Fibroblast of mammary gland (primary cell): ENCODE measurements around the gene BRD9.
"Not testable (repeated sequence)": the region's sequence is repeated elsewhere in the genome, so short reads cannot be mapped to it uniquely, and the experiment has no call there.

Source experiments
- DNase-seq: peaks from one replicate; pipeline ENCODE4 v3.0.0-alpha.2; 2010; ENCODE audit warnings: low read depth
- H3K4me3 ChIP-seq: 2 replicates; pipeline ENCODE4 v1.5.1; 2011; ENCODE audit warnings: low read depth, mild to moderate bottlenecking, low read length, moderate library complexity; ENCODE audit not compliant: control insufficient read depth
- TF ChIP-seq, protein P1 (sequence below): conservative IDR thresholded peaks from 2 replicates; pipeline ENCODE4 v1.5.1; 2011; ENCODE audit warnings: low read depth, low read length, inconsistent platforms; ENCODE audit not compliant: control insufficient read depth, insufficient read depth

Gene BRD9

DNA sequence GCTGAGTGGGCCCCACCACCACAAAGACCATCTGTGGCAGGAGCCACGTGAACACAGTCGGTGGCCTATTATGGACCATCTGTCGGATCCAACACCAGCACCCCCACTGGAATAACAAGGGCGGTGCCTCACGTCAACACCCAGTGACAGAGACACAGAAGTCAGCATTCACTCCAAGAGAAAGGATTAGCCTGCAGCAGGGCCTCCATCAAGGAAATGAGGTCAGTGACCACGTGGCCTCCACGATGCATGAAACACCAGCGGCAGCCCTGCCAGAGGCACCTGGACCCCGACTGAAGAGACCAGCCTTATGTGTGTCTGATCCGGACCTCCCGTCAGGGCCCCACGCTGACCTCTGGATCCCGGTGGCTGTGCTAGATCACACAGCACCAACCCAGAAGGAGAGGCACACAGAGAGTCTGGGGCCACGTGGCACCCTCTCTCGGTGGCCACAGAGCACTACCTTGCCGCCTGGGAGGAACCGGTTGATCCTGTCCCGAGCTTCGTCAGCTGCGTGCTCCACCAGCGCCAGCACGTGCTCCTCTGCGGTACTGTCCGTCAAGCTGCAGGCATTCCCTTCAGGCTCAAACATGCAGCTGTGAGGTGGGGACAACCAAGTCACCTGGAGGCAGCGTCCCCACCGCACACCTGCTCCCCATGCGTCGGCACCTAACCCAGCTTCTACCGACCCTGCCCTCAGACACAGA, 9.0 kb downstream of the BRD9 start:
- TF ChIP-seq, protein P1, sequence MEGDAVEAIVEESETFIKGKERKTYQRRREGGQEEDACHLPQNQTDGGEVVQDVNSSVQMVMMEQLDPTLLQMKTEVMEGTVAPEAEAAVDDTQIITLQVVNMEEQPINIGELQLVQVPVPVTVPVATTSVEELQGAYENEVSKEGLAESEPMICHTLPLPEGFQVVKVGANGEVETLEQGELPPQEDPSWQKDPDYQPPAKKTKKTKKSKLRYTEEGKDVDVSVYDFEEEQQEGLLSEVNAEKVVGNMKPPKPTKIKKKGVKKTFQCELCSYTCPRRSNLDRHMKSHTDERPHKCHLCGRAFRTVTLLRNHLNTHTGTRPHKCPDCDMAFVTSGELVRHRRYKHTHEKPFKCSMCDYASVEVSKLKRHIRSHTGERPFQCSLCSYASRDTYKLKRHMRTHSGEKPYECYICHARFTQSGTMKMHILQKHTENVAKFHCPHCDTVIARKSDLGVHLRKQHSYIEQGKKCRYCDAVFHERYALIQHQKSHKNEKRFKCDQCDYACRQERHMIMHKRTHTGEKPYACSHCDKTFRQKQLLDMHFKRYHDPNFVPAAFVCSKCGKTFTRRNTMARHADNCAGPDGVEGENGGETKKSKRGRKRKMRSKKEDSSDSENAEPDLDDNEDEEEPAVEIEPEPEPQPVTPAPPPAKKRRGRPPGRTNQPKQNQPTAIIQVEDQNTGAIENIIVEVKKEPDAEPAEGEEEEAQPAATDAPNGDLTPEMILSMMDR = no peak
- no peak for DNase-seq
- no peak overlapping the region for H3K4me3 ChIP-seq

DNA sequence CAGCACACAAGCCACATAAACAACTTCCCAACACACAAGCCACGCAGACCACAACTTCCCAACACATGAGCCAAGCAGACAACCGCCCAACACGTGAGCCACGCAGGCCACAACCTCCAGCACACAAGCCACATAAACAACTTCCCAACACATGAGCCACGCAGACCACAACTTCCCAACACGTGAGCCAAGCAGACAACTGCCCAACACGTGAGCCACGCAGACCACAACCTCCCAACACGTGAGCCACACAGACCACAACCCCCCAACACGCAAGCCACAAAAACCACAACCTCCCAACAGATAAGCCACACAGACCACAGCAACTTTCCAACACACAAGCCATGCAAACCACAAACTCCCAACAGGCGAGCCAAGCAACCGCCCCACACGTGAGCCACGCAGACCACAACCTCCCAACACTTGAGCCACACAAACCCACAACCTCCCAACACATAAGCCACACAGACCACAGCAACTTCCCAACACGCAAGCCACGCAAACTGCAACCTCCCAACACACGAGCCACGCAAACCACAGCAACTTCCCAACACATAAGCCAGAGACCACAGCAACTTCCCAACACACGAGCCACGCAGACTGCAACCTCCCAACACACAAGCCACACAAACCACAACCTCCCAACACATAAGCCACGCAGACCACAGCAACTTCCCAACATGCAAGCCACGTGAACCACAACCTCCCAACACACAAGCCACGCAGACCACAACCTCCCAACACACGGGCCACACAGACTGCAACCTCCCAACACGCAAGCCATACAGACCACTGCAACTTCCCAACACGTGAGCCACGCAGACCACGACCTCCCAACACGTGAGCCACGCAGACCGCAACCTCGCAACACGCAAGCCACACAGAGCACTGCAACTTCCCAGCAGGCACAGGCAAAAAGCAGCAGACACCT, 10.1 kb downstream of the BRD9 start:
- TF ChIP-seq, protein P1 = no peak
- DNase-seq = no peak
- no peak overlapping the region for H3K4me3 ChIP-seq

DNA sequence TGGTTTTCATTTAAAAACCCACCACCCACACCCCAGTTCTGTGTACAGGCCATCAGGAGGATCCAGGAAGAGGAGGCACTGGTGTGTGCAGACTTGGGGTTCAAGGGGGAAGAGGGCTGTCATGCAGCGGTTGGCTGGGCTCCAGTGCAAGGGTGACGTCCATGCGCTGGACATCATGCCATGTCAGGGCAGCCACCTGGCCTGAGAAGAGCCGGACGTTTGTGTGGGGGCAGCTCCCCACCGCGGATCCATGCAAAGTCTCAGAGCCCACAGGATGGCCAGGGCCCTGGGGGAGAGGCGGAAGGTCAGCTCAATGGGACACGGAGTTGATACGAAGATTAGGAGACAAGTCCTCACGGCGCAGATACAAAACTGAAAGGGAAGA, 11.1 kb downstream of the BRD9 start:
- DNase-seq = no peak
- TF ChIP-seq, protein P1 = no peak
- no peak overlapping the region for H3K4me3 ChIP-seq

DNA sequence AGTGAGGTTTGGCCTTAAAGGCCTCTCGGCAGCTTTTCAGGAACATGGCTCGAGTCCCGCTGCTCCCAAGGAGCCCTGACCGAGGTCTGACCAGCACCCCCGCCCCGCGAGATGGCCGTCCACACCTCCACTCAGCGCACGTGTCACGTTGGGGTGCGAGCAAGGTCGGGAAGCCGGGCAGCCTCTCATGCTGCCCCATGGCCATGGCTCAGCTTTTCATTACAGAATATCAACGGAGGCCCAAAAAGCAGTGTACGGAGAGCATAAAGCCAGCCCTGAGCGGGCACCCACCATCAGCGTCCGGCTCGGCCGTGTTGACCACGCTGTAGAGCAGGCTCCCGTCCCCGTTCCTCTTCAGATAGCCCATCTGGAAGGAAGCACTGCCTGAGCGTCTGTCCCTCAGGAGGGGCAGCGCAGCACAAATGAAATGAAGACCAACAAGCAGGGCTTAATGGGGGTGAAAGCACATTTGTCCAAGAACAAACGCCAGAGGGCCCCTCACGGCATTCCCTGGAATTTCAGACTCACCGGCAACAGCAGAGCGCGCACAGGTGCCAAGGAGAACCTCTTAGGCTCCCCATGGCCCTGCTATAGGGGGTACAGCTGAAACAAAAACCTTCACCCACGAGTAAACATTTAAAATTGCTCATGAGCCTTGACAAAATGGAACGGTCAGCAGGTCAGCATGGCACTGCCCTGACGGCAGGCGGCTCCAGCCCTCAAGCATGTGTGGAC, 11.6 kb downstream of the BRD9 start:
- TF ChIP-seq, protein P1 = no peak
- DNase-seq = no peak
- H3K4me3 ChIP-seq = no peak overlapping the region

DNA sequence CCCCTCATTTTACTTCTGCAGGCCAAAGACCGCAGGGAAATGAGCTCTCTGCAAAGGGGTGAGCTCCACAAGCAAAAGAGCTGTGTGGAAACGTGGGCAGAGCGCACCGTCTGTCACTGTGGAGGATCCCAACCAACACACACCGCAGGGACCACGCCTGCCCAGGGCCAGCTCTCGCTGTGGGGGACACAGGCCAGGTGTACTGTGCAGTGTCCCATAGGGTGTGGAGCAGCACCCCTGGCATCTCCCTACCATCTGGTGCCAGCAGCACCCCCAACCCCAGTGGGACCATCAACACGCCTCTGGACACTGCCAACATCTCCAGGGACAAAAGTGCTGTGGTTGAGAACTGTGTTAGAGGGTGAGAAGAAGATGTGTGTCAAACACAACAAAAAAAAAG, 13.9 kb downstream of the BRD9 start:
- DNase-seq = not testable (repeated sequence)

DNA sequence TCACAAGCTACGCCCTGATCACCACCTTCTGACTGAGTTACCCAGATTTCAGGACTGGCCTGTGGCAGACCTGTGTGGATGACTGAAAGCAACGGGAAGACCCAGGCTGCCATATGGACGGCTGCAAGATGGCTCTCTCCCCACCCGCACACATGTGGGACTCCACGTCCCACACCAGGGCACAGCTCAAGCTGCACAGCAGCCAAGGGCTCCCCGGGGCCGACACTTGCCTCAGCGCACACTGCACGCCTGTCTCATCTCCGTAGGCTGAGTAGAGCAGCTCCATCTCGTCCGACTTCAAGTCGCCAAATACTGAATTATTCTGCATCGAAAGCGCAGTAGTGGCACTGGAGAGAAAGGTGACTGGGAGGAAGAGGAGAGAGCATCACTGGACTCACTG, 14.5 kb downstream of the BRD9 start:
- TF ChIP-seq, protein P1 = no peak
- DNase-seq = no peak
- no peak overlapping the region for H3K4me3 ChIP-seq

More for the DNA sequence above, 13.9 kb downstream of the BRD9 start:
- H3K4me3 ChIP-seq = not testable (repeated sequence)
